HepG2 (cell line): Measurements from ENCODE around the gene RAPGEF2. TPM values are rescaled to one million over a fixed set of nuclear protein-coding genes. Genes with fewer than 3 reads are reported as not detected.
"Not testable (repeated sequence)": the region's sequence is repeated elsewhere in the genome, so short reads cannot be mapped to it uniquely, and the experiment has no call there.

Experiments used
- ATAC-seq: fragments of 200-7000 bp; cut with Tn5 transposase; 3 replicates; pipeline ENCODE4 v1.9.1; 2020; ENCODE audit warnings: mild to moderate bottlenecking, moderate library complexity
- BruUV-seq: library from RNA; stranded (reverse); fragments of 400-500 nt; replicated peaks from 2 replicates; lab custom pipeline; 2021; lab: Mats Ljungman, UMichigan
- CTCF ChIA-PET: fragments of 300-600 bp; formaldehyde crosslinking; extraction: SDS; loops from one replicate; lab custom pipeline; 2021; ENCODE audit warnings: low total read pairs, inconsistent platforms, low intra/inter-chr PET ratio; lab: Yijun Ruan, JAX
- POLR2A ChIA-PET: fragments of 350-600 bp; sonication (Branson Sonifier 250); formaldehyde crosslinking; loops from one replicate; lab custom pipeline; 2020; ENCODE audit warnings: antibody characterized with exemption, inconsistent platforms; lab: Yijun Ruan, JAX
- DNase-seq: peaks from one replicate; pipeline ENCODE4 v3.0.0-alpha.2; 2015; ENCODE audit warnings: low spot score
- FAIRE-seq: peaks from 3 replicates; lab custom pipeline; 2011; peaks lifted over from hg19 to GRCh38; lab: Jason Lieb, UNC
- H2AFZ ChIP-seq: one replicate; pipeline ENCODE4 v1.6.1; 2011; ENCODE audit warnings: low read length, inconsistent platforms
- H3K27ac ChIP-seq: fragments of 300-600 bp; 3 replicates; pipeline ENCODE4 v1.8.0; 2011; ENCODE audit warnings: mixed run types, mild to moderate bottlenecking, mixed read lengths, low read length, inconsistent platforms; ENCODE audit not compliant: insufficient read depth; ENCODE audit errors: extremely low read length
- H3K27me3 ChIP-seq, 2 experiments: fragments of 200-600 bp in 1 of 2; 2 replicates in 1 of 2; 3 replicates in 1 of 2; pipeline versions ENCODE4 v1.6.0 to v1.8.0; 2011; ENCODE audit warnings: low read length in 2 of 2, mild to moderate bottlenecking in 2 of 2, moderate library complexity in 2 of 2, inconsistent platforms in 1 of 2; ENCODE audit not compliant: insufficient read depth in 2 of 2, control insufficient read depth in 1 of 2
- H3K36me3 ChIP-seq, 2 experiments: fragments of 200-600 bp in 1 of 2; replicated peaks in 1 of 2; 2 replicates in 1 of 2; 3 replicates in 1 of 2; pipeline versions ENCODE4 v1.5.1 to v1.8.0; 2011; ENCODE audit warnings: low read length in 2 of 2, inconsistent platforms in 1 of 2; ENCODE audit not compliant: insufficient read depth in 2 of 2, control insufficient read depth in 1 of 2
- H3K4me1 ChIP-seq: 2 replicates; pipeline ENCODE4 v1.5.1; 2012; ENCODE audit warnings: low read length, inconsistent platforms; ENCODE audit not compliant: insufficient read depth
- H3K4me2 ChIP-seq: 2 replicates; pipeline ENCODE4 v1.6.0; 2011; ENCODE audit warnings: low read depth, low read length, inconsistent platforms
- H3K4me3 ChIP-seq, 3 experiments: fragments of 200-600 bp in 1 of 3; sonication (generic), shearing (Covaris generic) in 1 of 3; replicated peaks in 1 of 3; 2 replicates each; pipeline ENCODE4 v1.5.1; 2011 to 2016; ENCODE audit warnings: low read length in 3 of 3, inconsistent platforms in 2 of 3, low read depth in 2 of 3, mild to moderate bottlenecking in 2 of 3, control low read depth in 1 of 3, mixed read lengths in 1 of 3; ENCODE audit not compliant: insufficient read depth in 1 of 3
- H3K79me2 ChIP-seq: one replicate; pipeline ENCODE4 v1.6.1; 2011; ENCODE audit warnings: low read length, inconsistent platforms; ENCODE audit not compliant: insufficient read depth
- H3K9ac ChIP-seq: 2 replicates; pipeline ENCODE4 v1.6.0; 2011; ENCODE audit warnings: mild to moderate bottlenecking, low read depth, low read length, inconsistent platforms; ENCODE audit not compliant: insufficient read depth
- H3K9me3 ChIP-seq: 2 replicates; pipeline ENCODE4 v1.5.1; 2012; ENCODE audit warnings: mild to moderate bottlenecking, low read length
- H4K20me1 ChIP-seq: 2 replicates; pipeline ENCODE4 v1.6.0; 2011; ENCODE audit warnings: inconsistent platforms, mild to moderate bottlenecking, low read length, moderate library complexity; ENCODE audit not compliant: insufficient read depth
- ATF7-NPFF ChIP-seq: sonication (generic); formaldehyde crosslinking; IDR thresholded peaks from 2 replicates; pipeline ENCODE4 v1.8.1; 2023; ENCODE audit warnings: mild to moderate bottlenecking, low read depth, missing genetic modification reagents, moderate library complexity
- JUNB ChIP-seq: sonication (generic); formaldehyde crosslinking; IDR thresholded peaks from 2 replicates; pipeline ENCODE4 v1.8.0; 2022; ENCODE audit warnings: missing genetic modification reagents, mild to moderate bottlenecking, borderline replicate concordance
- KAT2B ChIP-seq: fragments of 150-350 bp; IDR thresholded peaks from 2 replicates; pipeline ENCODE4 v1.6.1; 2014; ENCODE audit warnings: low read depth, low read length, borderline replicate concordance
- POLR2G ChIP-seq: fragments of 200-400 bp; formaldehyde crosslinking; IDR thresholded peaks from 2 replicates; pipeline ENCODE4 v1.6.1; 2018; ENCODE audit warnings: mild to moderate bottlenecking, low read depth, low read length, moderate library complexity
- XBP1 ChIP-seq: sonication (generic); formaldehyde crosslinking; IDR thresholded peaks from 2 replicates; pipeline ENCODE4 v1.5.0; 2020; ENCODE audit warnings: missing genetic modification reagents
- ZBTB21 ChIP-seq: sonication (generic); formaldehyde crosslinking; IDR thresholded peaks from 2 replicates; pipeline ENCODE4 v1.4.0; 2020; ENCODE audit warnings: missing genetic modification reagents
- ZNF607 ChIP-seq: sonication (generic); formaldehyde crosslinking; IDR thresholded peaks from 2 replicates; pipeline ENCODE4 v1.5.1; 2020; ENCODE audit warnings: missing genetic modification reagents, mild to moderate bottlenecking, borderline replicate concordance
- ZNF772 ChIP-seq: sonication (generic); formaldehyde crosslinking; IDR thresholded peaks from 2 replicates; pipeline ENCODE4 v1.5.0; 2020; ENCODE audit warnings: mild to moderate bottlenecking, missing genetic modification reagents
- WGBS: methylation state at CpG from one replicate; pipeline ENCODE4 v1.1.6; 2017; ENCODE audit warnings: low lambda C conversion rate; 5-methylcytosine and 5-hydroxymethylcytosine counted together
- in situ Hi-C: cut with HindIII; loops from 2 replicates; pipeline ENCODE4 v1.10.0; 2017; ENCODE audit warnings: low pct_unique_long_range_greater_than_20kb; ENCODE audit not compliant: extremely low pct_ligation_motif_present
- intact Hi-C: fragments of 100-400 bp; cut with micrococcal nuclease; formaldehyde crosslinking; loops from one replicate; pipeline ENCODE4 v1.10.0; 2022; ENCODE audit not compliant: unreplicated experiment
- polyA plus RNA-seq, 8 experiments: library from polyadenylated mRNA; depleted of rRNA in 3 of 8; stranded (reverse) in 7 of 8; unstranded in 1 of 8; fragments of >200 nt; fragmentation: Illumina TruSeq in 4 of 8; extraction: Trizol in 4 of 8; gene quantifications; 2 replicates each; pipeline versions ENCODE4 v1.2.1 to v1.2.3, GENCODE V29; 2011 to 2016; ENCODE audit warnings: low read depth in 4 of 8, missing spikeins in 1 of 8, mixed read lengths in 1 of 8; ENCODE audit not compliant: insufficient read depth in 1 of 8
- total RNA-seq, 5 experiments: library from RNA; depleted of rRNA; stranded (reverse); fragments of >200 nt; fragmentation: Illumina TruSeq; extraction: Trizol; gene quantifications; 2 replicates each; pipeline ENCODE4 v1.2.3, GENCODE V29; 2016; ENCODE audit warnings: low read depth in 1 of 5
- TF ChIP-seq, protein P1 (sequence below): sonication (generic); formaldehyde crosslinking; IDR thresholded peaks from 2 replicates; pipeline ENCODE4 v1.5.0; 2020; ENCODE audit warnings: mild to moderate bottlenecking, missing genetic modification reagents, borderline replicate concordance
- TF ChIP-seq, protein P2 (sequence below): IDR thresholded peaks from 2 replicates; pipeline ENCODE4 v1.6.1; 2016; ENCODE audit warnings: mild to moderate bottlenecking, missing biosample characterization, missing genetic modification reagents
- TF ChIP-seq, protein P3 (sequence below): sonication (generic); formaldehyde crosslinking; IDR thresholded peaks from 2 replicates; pipeline ENCODE4 v1.8.0; 2022; ENCODE audit warnings: missing genetic modification reagents, low read depth, mild to moderate bottlenecking, borderline replicate concordance

RAPGEF2 gene
- total and polyA plus RNA-seq, 2 of the 13 experiments (the other 11 are each of a cell fraction or from before 2014, with no cell fraction given): 19.2 to 23.0 TPM

DNA sequence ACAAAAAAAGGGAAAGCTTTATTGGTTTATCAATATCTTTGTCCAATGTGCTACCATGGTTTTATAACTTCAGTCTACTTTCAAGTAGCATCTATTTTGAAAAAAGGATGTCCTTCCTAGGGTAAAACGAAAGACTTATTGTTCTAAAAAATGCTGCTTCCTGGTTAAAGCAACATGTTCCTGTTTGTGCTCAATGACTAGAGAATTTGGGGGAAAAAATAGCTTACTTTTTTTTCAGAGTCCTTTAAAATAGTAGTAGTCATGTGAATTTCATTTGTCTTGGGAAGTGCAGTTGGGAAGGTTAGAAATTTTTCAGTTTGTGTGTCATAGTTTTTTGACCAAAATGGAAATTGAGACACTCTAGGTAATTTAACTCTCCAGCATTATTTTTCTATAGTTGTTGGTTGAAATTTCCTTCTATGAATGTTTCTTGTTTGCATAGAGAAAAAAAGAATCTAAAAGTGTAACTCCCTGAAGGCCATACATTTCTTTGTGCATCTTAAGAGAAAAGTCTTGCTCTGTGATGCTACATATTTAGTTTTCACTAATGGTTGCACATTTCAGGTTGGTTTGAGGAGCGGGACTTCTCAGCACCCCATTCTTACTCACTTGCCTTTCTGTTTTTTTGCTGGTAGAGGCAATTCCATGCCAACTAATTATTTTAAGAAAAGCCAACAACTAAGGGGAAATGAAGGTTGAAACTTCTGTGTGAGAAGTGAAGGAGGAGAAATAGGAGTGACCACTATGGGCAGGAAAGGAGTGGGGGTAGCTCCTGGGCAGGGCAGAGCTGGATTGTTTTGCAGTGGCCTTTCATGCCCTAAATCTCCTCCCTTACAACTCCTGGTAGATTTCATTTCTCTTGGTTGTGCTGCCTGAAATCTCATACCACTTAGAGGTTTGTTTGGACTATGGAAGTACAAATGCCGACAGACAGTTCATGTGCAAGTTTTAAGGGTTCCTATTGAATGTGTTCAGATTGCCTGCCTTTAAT is 76.4 kb downstream of the RAPGEF2 start:
- Histone ChIP-seq H3K27me3 (no peaks in the 10 kb centered on the region), H3K27ac (no peak overlapping the region), H3K79me2 (peaks cover 32% of the 10 kb centered on the region), H4K20me1 (peaks cover 4% of the 10 kb centered on the region; the same call in 1 of the 2 replicates), H3K9ac (no peak overlapping the region), H3K9me3 (no peaks in the 10 kb centered on the region), H3K36me3 (no peaks in the 10 kb centered on the region; a peak in 1 of 5 replicates), H3K4me3 (no peak overlapping the region), H3K4me2 (no peak overlapping the region), H3K4me1 (peaks cover 41% of the 10 kb centered on the region), H2AFZ (no peak overlapping the region)
- in situ Hi-C loops (loop anchor here (5.0 to 10.0 kb wide), 3 partner anchors 74 to 317 kb away; partner anchors contain the start of gene RAPGEF2), intact Hi-C loops (loop anchor here (1.0 to 10.0 kb wide), 3 partner anchors 77 to 174 kb away; no protein-coding TSS in a partner anchor)
- CTCF ChIA-PET: no interaction called here
- ATAC-seq: no peak
- no peak for FAIRE-seq
- POLR2A ChIA-PET: interaction anchor here (0.6 kb wide), 1 partner anchor 322 kb away, joined by 3 read pairs; no protein-coding TSS in a partner anchor
- WGBS: 92% methylated on average over 3 of the region's 3 CpGs
- DNase-seq: no peak
- TF ChIP-seq KAT2B (no peak), XBP1 (CRISPR knock-in tag) (no peak), ATF7-NPFF (CRISPR knock-in tag) (no peak), ZBTB21 (CRISPR knock-in tag) (no peak), ZNF772 (no peak), JUNB (no peak), ZNF607 (CRISPR knock-in tag) (no peak), POLR2G (no peak)
- TF ChIP-seq, protein P1, sequence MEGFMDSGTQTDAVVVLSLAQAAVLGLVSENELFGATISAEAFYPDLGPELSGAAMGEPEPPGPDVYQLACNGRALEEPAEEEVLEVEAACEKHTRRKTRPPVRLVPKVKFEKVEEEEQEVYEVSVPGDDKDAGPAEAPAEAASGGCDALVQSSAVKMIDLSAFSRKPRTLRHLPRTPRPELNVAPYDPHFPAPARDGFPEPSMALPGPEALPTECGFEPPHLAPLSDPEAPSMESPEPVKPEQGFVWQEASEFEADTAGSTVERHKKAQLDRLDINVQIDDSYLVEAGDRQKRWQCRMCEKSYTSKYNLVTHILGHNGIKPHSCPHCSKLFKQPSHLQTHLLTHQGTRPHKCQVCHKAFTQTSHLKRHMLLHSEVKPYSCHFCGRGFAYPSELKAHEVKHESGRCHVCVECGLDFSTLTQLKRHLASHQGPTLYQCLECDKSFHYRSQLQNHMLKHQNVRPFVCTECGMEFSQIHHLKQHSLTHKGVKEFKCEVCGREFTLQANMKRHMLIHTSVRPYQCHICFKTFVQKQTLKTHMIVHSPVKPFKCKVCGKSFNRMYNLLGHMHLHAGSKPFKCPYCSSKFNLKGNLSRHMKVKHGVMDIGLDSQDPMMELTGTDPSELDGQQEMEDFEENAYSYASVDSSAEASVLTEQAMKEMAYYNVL: no peak
- TF ChIP-seq, protein P2, sequence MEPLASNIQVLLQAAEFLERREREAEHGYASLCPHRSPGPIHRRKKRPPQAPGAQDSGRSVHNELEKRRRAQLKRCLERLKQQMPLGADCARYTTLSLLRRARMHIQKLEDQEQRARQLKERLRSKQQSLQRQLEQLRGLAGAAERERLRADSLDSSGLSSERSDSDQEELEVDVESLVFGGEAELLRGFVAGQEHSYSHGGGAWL: no peak
- TF ChIP-seq, protein P3, sequence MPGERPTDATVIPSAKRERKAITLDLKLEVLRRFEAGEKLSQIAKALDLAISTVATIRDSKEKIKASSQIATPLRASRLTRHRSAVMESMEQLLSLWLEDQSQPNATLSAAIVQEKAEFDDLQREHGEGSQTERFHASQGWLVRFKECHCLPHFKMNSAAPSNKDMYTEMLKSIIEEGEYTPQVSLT (CRISPR knock-in tag): no peak
- no TSS peak for BruUV-seq

DNA sequence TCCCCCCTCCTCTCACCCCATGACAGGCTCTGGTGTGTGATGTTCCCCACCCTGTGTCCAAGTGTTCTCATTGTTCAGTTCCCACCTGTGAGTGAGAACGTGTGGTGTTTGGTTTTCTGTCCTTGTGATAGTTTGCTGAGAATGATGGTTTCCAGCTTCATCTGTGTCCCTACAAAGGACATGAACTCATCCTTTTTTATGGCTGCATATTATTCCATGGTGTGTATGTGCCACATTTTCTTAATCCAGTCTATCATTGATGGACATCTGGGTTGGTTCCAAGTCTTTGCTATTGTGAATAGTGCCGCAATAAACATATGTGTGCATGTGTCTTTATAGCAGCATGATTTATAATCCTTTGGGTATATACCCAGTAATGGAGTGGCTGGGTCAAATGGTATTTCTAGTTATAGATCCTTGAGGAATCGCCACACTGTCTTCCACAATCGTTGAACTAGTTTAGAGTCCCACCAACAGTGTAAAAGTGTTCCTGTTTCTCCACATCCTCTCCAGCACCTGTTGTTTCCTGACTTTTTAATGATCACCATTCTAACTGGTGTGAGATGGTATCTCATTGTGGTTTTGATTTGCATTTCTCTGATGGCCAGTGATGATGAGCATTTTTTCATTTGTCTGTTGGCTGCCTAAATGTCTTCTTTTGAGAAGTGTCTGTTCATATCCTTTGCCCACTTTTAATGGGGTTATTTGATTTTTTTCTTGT is 81.2 kb downstream of the RAPGEF2 start:
- H2AFZ ChIP-seq, H3K9me3 ChIP-seq, intact Hi-C loops, H3K4me3 ChIP-seq, H3K4me1 ChIP-seq, FAIRE-seq, CTCF ChIA-PET, H3K27me3 ChIP-seq, ATAC-seq, H3K9ac ChIP-seq, H3K4me2 ChIP-seq, H3K27ac ChIP-seq, H3K36me3 ChIP-seq, H4K20me1 ChIP-seq, BruUV-seq, DNase-seq, POLR2A ChIA-PET: not testable (repeated sequence)
- in situ Hi-C loops: loop anchor here (10.0 kb wide), 1 partner anchor 449 kb away; no protein-coding TSS in a partner anchor
- 98% methylated on average over 4 of the region's 4 CpGs for WGBS
- peaks cover 10% of the 10 kb centered on the region for H3K79me2 ChIP-seq
